Measurements from ENCODE around the gene CCDC85C.
A peak's percentile ranks its signal among the peaks of the same experiment; 100 is the strongest.

The CCDC85C gene

GRCh38 chr14:99604766-99605298 lies 825 bp upstream of the CCDC85C start:
- no peak for DNase-seq

GRCh38 chr14:99604278-99604765 lies 315 bp upstream of the CCDC85C start:
- DNase-seq, result peak; percentile 96

DNA sequence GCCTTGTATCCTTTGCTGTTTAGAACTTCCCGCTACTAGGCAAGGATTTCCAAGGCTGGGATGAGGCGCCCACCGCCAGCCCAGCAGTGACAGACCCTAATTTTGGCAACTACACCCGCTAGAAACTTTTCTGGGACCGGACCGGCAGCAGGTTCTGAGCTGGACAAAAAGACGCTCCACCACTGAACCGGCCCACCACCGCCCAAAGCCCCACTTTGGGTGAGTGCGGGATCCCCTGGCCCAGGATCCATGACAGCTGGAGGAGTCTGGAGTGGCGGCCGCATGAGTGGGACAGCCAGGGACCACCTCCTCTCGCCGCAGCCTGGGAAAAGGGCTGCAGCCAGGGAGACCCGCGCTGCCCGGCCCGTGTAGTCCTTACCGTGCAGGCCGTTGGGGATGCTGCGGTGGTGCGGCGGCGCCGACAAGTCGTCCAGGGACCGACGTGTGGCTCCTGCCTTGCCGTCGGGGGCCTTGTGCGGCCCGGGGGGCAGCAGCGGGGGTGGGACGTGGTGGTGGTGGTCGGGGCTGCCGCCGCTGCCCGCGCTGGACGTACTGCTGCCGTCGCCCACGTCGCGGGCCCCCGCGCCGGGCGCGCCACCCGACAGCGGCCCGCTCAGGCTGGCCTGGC lies 1.1 kb downstream of the CCDC85C start:
- no peak for DNase-seq

GRCh38 chr14:99602054-99602787 lies 1.8 kb downstream of the CCDC85C start:
- DNase-seq, result no peak

GRCh38 chr14:99601361-99601831 lies 2.6 kb downstream of the CCDC85C start:
- DNase-seq, result peak; percentile 28

- no peak for DNase-seq
Observed at GRCh38 chr14:99600232-99600888, 3.6 kb downstream of the CCDC85C start.

GRCh38 chr14:99599393-99599792 lies 4.6 kb downstream of the CCDC85C start:
- DNase-seq, result no peak

DNA sequence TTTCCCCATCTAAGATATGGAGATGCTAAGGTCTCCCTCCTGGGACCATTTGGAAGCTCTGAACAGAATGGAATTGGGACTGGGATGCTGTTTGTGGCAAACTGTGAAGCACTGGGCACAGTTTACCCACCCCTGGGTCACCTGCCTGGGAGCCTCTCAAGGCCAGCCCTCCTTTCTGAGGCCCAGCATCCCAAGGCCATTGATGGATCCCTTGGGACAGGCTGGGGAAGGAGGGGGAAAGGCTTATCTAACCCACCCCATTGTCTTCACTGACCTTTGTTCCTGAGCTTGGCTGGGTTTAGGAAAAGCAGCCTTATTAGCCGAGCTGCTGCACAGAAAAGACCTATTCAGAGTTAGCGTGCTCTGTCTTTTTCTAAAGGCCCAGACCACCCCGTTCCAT lies 5.2 kb downstream of the CCDC85C start:
- peak; percentile 24 for DNase-seq

- DNase-seq, result no peak
Observed at GRCh38 chr14:99597911-99598600, 6.0 kb downstream of the CCDC85C start.

DNA sequence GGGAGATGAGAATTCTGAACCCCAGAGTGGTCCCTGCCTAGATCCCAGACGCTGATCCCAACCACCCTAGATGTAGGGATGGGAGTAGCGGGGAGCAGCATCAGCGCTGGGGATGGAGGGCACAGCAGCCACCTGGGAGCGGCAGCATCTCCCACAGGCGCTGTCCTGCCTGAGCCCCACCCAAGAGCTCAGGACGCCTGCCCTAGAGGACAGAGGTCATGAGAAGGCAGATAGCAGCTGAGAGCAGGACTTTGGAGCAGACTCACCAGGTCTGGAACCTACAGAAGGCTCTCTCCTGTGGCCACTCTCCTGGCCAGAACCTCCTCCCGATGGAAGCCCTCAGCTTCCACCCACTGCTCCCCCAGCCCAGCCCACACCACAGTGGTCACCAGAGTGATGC lies 7.2 kb downstream of the CCDC85C start:
- DNase-seq, result no peak

- no peak for DNase-seq
Observed at GRCh38 chr14:99596071-99596627, 7.9 kb downstream of the CCDC85C start.

DNA sequence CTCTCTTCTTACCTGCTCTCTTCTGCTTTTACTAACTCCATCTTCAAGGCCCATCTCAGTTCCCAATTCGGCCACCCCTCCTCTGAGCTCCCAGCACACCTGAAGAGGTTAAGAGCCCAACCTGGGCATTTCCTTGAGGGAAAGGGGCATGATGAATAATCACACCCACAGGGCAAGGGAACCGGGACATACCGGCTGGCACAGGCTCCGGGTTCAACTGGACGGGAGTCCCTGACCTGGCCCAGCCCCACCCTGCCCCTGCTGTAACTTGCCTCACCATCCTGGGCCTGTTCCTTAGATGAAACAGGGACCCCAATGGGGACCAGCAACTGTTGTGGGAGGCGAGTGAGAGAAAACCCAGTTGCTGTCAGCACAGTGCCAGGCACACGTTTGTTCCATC lies 8.5 kb downstream of the CCDC85C start:
- DNase-seq, result no peak

DNA sequence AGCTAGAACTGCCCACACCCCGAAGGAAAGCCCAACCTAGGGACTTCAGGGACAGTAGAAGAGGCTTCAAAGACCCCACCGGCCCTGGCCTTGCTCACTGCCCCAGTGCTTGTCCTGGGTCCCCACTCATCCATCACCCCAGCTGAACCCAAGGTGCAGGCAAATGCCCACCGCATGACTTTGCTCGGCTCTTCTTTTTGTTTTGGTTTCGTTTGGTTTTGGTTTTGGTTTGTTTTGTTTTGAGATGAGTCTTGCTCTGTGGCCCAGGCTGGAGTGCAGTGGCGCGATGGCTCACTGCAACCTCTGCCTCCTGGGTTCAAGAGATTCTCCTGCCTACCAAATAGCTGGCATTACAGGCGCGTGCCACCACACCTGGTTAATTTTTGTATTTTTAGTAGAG lies 9.0 kb downstream of the CCDC85C start:
- no peak for DNase-seq

DNA sequence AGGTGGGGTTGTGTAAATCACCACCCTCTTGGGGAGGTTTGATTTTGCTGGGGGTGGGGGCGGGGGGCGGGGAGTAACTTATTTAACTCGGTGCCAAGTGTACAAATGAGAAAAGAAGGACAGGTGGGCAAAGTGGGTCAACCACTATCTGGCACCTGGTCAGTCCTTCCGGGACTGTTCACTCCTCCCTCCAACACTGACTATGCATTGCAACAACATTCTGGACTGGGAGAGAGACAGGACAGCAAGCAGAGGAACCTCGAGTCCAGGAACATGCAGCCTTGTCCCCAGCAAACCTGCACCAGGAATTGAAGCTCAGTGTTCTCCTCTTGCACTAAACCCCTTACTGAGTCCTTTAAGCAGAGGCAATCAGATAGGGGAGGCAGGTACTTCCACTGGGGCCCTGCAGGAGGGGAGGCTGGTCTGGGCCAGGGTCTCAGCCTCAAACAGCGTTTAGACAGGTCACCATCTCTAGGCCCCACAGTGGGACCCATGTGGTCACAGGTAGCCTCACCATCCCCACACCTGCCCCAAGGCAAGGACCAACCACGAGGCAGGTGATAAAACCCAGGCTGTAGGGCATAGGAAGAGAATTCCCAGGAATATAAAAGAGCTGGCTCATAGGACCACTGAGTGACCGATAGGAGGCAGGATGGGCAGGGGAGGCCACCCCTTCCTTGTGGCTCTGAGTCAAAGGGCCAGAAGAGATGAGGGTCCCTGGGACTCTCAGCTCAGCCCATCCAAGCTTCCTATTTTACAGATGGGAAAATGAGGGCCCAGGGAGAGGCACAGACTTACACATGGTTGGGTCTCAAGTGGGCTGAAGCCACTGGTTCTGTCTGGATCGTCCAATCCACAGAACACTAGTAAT lies 9.8 kb downstream of the CCDC85C start:
- no peak for DNase-seq

DNA sequence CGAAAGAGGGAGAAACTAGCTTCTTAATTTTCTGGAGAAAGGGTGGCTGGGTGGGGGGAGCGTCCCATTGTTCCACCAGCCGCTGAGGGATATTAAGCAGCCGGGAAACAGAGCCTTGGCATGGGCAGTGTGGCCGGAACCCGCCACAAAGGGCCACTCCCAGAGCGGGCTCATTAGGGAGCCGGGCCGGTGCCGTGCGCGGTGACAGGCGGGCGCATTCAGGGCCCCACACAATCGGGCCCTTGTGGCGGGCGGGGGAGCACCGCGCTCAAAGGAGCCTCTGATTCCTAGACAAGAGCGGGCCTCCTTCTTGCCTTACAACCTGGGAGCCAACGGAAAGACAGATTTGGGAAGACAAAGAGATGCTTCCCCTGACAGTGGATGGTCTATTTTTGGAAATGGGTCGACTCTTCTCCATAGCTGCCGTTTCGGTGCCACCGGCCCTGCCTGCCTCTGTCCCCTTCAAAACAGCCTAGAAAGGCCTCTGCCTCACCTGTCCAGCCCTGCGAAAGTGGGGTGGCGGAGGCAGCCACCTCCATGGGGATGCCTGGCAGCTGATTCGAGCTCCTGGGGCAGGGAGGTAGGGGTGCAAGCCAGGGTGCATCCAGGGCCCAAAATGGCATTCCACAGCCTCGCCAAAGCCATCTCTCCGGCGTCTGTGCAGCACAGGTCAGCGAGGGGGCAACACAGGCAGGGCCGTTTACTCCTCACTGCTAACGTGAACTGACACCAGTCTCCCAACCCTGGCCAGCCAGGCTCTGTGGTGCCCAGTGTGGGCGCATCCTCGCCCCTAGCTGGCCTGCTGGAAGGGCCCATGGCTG lies 10.9 kb downstream of the CCDC85C start:
- peak; percentile 53 for DNase-seq

DNA sequence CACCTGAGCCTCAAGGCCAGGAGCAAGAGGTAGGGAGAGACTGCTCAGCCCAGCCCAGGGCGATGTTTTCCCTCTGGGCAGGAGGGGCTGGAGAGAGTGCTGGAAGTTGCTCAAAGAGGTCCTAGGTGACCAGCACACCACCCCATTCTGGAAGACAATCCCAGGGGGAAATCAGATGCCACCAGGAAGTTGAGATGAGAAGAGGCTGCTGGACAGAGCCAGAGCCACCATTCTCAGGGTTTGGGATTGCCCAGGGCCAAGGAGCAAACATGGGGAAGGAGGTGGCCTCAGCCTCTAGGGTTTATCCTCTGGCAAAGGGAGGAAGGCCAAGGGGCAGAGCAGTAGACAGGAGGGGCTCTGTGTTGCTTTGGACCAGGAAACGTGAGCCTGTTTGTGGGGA lies 11.6 kb downstream of the CCDC85C start:
- no peak for DNase-seq

DNA sequence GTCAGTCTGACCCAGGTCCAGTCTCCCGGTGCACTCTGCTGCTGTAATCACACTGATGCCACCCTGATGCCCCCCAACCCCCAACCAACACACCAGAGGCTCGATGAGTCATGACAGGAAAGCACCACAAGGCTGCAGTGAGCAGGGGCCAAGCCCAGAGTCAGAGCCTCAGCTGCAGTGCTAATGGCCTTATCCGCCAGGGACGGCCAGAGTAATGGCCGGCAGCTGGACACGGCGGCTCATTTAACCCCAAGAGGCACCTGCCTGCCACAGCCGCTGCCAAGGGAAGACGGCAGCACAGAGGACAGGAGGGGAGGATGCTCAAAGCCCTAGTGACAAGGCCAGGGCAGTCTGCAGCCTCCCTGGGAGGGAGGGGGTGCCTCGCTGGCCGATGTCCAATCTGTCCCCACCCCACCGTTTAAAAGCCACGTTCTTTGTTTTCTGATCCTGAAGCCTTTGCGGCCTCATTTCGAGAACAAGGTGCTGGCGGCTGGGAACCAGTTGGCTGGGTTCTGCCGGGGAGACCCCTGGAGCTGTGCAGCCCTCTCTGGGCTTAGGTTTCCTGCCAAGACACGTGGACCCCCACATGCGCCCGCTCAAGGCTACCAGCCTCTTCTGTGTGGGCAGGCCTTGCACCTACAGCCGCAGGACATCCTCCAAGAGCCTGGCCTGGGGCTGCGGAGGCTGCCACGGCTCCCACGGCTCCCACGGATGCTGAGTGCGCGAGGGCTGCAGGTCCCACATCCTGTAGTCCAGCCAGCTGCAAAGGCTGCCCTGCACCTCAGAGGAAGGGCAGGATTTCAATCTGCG lies 13.1 kb downstream of the CCDC85C start:
- no peak for DNase-seq

GRCh38 chr14:99589651-99590530 lies 14.1 kb downstream of the CCDC85C start:
- no peak for DNase-seq

- DNase-seq, result no peak
Observed at GRCh38 chr14:99589031-99589441, 15.0 kb downstream of the CCDC85C start.
